SK-N-SH (cell line): Measurements from ENCODE around the gene PDYN. TPM values are rescaled to one million over a fixed set of nuclear protein-coding genes. Genes with fewer than 3 reads are reported as not detected.

Experiments
- CTCF ChIA-PET: fragments of 300-600, 350-600 bp; formaldehyde crosslinking; extraction: SDS; loops from one replicate; lab custom pipeline; 2021; lab: Yijun Ruan, JAX
- POLR2A ChIA-PET: fragments of 350-600 bp; sonication (Branson Sonifier 250); formaldehyde crosslinking; extraction: SDS; loops from one replicate; lab custom pipeline; 2020; ENCODE audit warnings: antibody characterized with exemption, inconsistent platforms; lab: Yijun Ruan, JAX
- DNase-seq: peaks from one replicate; pipeline ENCODE4 v3.0.0; 2012
- H2AFZ ChIP-seq: fragments of 200-600 bp; sonication (generic); 2 replicates; pipeline ENCODE4 v1.8.1; 2016; ENCODE audit warnings: antibody characterized with exemption, mild to moderate bottlenecking, low read depth
- H3F3A ChIP-seq: fragments of 200-600 bp; sonication (generic); replicated peaks from 2 replicates; pipeline ENCODE3; 2016; ENCODE audit warnings: antibody characterized with exemption, mild to moderate bottlenecking; ENCODE audit not compliant: insufficient read depth
- H3K27ac ChIP-seq, 2 experiments: fragments of 200-500 bp in 1 of 2; fragments of 200-600 bp in 1 of 2; sonication (Bioruptor generic) in 1 of 2; sonication (generic), shearing (Covaris generic) in 1 of 2; 2 replicates each; pipeline versions ENCODE4 v1.5.1 to v1.6.1; 2014 to 2016; ENCODE audit warnings: low read depth in 2 of 2, inconsistent platforms in 1 of 2, low read length in 1 of 2, mild to moderate bottlenecking in 1 of 2, mixed read lengths in 1 of 2
- H3K27me3 ChIP-seq: fragments of 200-600 bp; sonication (generic), shearing (Covaris generic); 2 replicates; pipeline ENCODE4 v1.6.1; 2016; ENCODE audit warnings: mixed run types; ENCODE audit not compliant: insufficient read depth
- H3K36me3 ChIP-seq, 2 experiments: fragments of 200-500 bp in 1 of 2; fragments of 200-600 bp in 1 of 2; sonication (Bioruptor generic) in 1 of 2; sonication (generic) in 1 of 2; replicated peaks in 1 of 2; 2 replicates each; pipeline versions ENCODE3 to v1.5.1; 2014 to 2016; ENCODE audit warnings: low read length in 1 of 2, mild to moderate bottlenecking in 1 of 2; ENCODE audit not compliant: insufficient read depth in 2 of 2, control insufficient read depth in 1 of 2
- H3K4me1 ChIP-seq, 2 experiments: fragments of 200-500 bp in 1 of 2; fragments of 200-600 bp in 1 of 2; sonication (Bioruptor generic) in 1 of 2; sonication (generic), shearing (Covaris generic) in 1 of 2; 2 replicates each; pipeline versions ENCODE4 v1.5.1 to v1.6.1; 2014 to 2016; ENCODE audit warnings: low read depth in 1 of 2, low read length in 1 of 2, mixed run types in 1 of 2; ENCODE audit not compliant: insufficient read depth in 2 of 2, control insufficient read depth in 1 of 2
- H3K4me2 ChIP-seq: fragments of 200-600 bp; sonication (generic), shearing (Covaris generic); 2 replicates; pipeline ENCODE4 v1.6.1; 2017; ENCODE audit warnings: mixed run types
- H3K4me3 ChIP-seq, 2 experiments: fragments of 200-500 bp in 1 of 2; fragments of 200-600 bp in 1 of 2; sonication (Bioruptor generic) in 1 of 2; sonication (generic), shearing (Covaris generic) in 1 of 2; 2 replicates each; pipeline versions ENCODE4 v1.5.1 to v1.8.1; 2014 to 2016; ENCODE audit warnings: low read depth in 2 of 2, inconsistent platforms in 1 of 2, low read length in 1 of 2, mild to moderate bottlenecking in 1 of 2, mixed read lengths in 1 of 2, moderate library complexity in 1 of 2
- H3K79me2 ChIP-seq: fragments of 200-600 bp; sonication (generic); 2 replicates; pipeline ENCODE4 v1.8.1; 2017; ENCODE audit warnings: mild to moderate bottlenecking; ENCODE audit not compliant: insufficient read depth
- H3K9ac ChIP-seq: fragments of 200-600 bp; sonication (generic); 2 replicates; pipeline ENCODE4 v1.6.1; 2017; ENCODE audit warnings: mixed run types
- H3K9me2 ChIP-seq: fragments of 200-600 bp; sonication (generic); 2 replicates; pipeline ENCODE4 v1.6.1; 2017; ENCODE audit warnings: mixed run types
- H3K9me3 ChIP-seq: fragments of 200-600 bp; sonication (generic); 2 replicates; pipeline ENCODE4 v1.6.1; 2017; ENCODE audit warnings: mixed run types, mild to moderate bottlenecking, moderate library complexity
- H4K20me1 ChIP-seq: fragments of 200-600 bp; sonication (generic); 2 replicates; pipeline ENCODE4 v1.6.1; 2017; ENCODE audit warnings: mild to moderate bottlenecking, mixed run types; ENCODE audit not compliant: insufficient read depth
- CHD2 ChIP-seq: fragments of 150-350 bp; IDR thresholded peaks from 2 replicates; pipeline ENCODE4 v1.6.1; 2018; ENCODE audit warnings: low read length; ENCODE audit not compliant: partially characterized antibody
- EP300 ChIP-seq, 2 experiments: IDR thresholded peaks; 2 replicates each; pipeline versions ENCODE4 v1.4.0 to v1.6.1; 2012; ENCODE audit warnings: borderline replicate concordance in 1 of 2, low read depth in 1 of 2, low read length in 1 of 2
- GATA2 ChIP-seq: sonication (generic); formaldehyde crosslinking; IDR thresholded peaks from 2 replicates; pipeline ENCODE4 v1.5.0; 2020; ENCODE audit warnings: mild to moderate bottlenecking, missing genetic modification reagents
- IRF3 ChIP-seq: fragments of 150-350 bp; IDR thresholded peaks from 2 replicates; pipeline ENCODE4 v1.6.1; 2016; ENCODE audit warnings: mild to moderate bottlenecking, low read depth, low read length
- MXI1 ChIP-seq: IDR thresholded peaks from 2 replicates; pipeline ENCODE4 v1.6.1; 2012; ENCODE audit warnings: mild to moderate bottlenecking, low read depth, low read length, improper control_type of control experiment
- NRF1 ChIP-seq: IDR thresholded peaks from 2 replicates; pipeline ENCODE4 v1.6.1; 2012; ENCODE audit warnings: low read depth, mild to moderate bottlenecking, low read length
- RCOR1 ChIP-seq: fragments of 150-350 bp; IDR thresholded peaks from 2 replicates; pipeline ENCODE4 v1.6.1; 2017; ENCODE audit warnings: antibody characterized with exemption, low read length
- REST ChIP-seq: IDR thresholded peaks from 2 replicates; pipeline ENCODE4 v1.6.1; 2012; ENCODE audit warnings: mild to moderate bottlenecking, low read depth, low read length, moderate library complexity
- RFX5 ChIP-seq: IDR thresholded peaks from 2 replicates; pipeline ENCODE4 v1.6.1; 2012; ENCODE audit warnings: mild to moderate bottlenecking, improper control_type of control experiment, low read length
- SIN3A ChIP-seq: IDR thresholded peaks from 2 replicates; pipeline ENCODE4 v1.6.1; 2012; ENCODE audit warnings: low read depth, mild to moderate bottlenecking, low read length, moderate library complexity, borderline replicate concordance
- TCF12 ChIP-seq: IDR thresholded peaks from 2 replicates; pipeline ENCODE4 v1.4.0; 2012
- WGBS: methylation state at CpG from one replicate; pipeline ENCODE4 v1.1.6; 2017; ENCODE audit warnings: low lambda C conversion rate; 5-methylcytosine and 5-hydroxymethylcytosine counted together
- polyA plus RNA-seq, 3 experiments: library from polyadenylated mRNA; depleted of rRNA; stranded (reverse); fragments of >200 nt; gene quantifications; 2 replicates each; pipeline ENCODE4 v1.2.3, GENCODE V29; 2012
- TF ChIP-seq, protein P1 (sequence below): IDR thresholded peaks from 2 replicates; pipeline ENCODE4 v1.4.0; 2012; ENCODE audit warnings: low read depth, borderline replicate concordance

The PDYN gene
- polyA plus RNA-seq, 1 of the 3 experiments (the other 2 are of a cell fraction), result not detected

GRCh38 chr20:1941226-1941625, 52.6 kb downstream of the PDYN start:
- H4K20me1 ChIP-seq, result no peaks in the 10 kb centered on the region
- no peak overlapping the region for H3K4me3 ChIP-seq
- POLR2A ChIA-PET, result no interaction called here
- H2AFZ ChIP-seq, result no peak overlapping the region
- H3K36me3 ChIP-seq, result peaks cover 0 to 6% of the 10 kb centered on the region in 2 experiments
- TF ChIP-seq SIN3A (no peak), CHD2 (no peak), RFX5 (no peak), REST (no peak), IRF3 (no peak), RCOR1 (no peak), MXI1 (no peak), NRF1 (no peak), GATA2 (no peak)
- no peaks in the 10 kb centered on the region; the same call in 1 of the 2 replicates for H3K27me3 ChIP-seq
- H3K27ac ChIP-seq, result no peak overlapping the region
- no peaks in the 10 kb centered on the region for H3K9me3 ChIP-seq
- no peaks in the 10 kb centered on the region for H3F3A ChIP-seq
- no peak for DNase-seq
- 73% methylated on average over 7 of the region's 8 CpGs for WGBS
- CTCF ChIA-PET, result interaction anchor here (1.0 to 1.7 kb wide), 2 partner anchors 24 to 41 kb away, joined by 4 to 6 read pairs; no protein-coding TSS in a partner anchor
- H3K9me2 ChIP-seq, result no peaks in the 10 kb centered on the region
- H3K4me1 ChIP-seq, result peaks cover 0 to 9% of the 10 kb centered on the region in 2 experiments; a peak in 1 of 4 replicates
- H3K9ac ChIP-seq, result no peak overlapping the region
- no peaks in the 10 kb centered on the region for H3K79me2 ChIP-seq
- H3K4me2 ChIP-seq, result no peak overlapping the region

DNA sequence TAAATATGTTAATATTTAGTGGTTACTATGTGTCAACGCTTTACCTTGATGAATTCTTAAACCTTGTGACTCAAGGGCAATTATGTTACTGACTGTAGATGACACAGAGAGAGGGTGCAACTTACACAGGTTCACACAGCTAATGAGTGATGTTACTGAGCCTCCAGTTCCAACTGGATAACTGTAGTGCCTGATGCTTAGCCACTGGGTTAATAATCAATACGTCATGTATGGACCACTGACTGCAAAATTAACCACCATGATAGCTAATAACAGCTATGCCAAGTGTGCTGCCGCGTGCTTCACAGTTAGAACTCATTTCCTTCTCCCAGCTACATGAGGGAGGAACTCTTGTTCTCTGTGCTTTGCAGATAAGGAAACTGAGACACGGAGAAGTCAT, 53.3 kb downstream of the PDYN start:
- no peaks in the 10 kb centered on the region; the same call in 1 of the 2 replicates for H3K27me3 ChIP-seq
- 52% methylated on average over 5 of the region's 5 CpGs for whole genome bisulfite sequencing
- DNase-seq, result no peak
- TF ChIP-seq, protein P1, sequence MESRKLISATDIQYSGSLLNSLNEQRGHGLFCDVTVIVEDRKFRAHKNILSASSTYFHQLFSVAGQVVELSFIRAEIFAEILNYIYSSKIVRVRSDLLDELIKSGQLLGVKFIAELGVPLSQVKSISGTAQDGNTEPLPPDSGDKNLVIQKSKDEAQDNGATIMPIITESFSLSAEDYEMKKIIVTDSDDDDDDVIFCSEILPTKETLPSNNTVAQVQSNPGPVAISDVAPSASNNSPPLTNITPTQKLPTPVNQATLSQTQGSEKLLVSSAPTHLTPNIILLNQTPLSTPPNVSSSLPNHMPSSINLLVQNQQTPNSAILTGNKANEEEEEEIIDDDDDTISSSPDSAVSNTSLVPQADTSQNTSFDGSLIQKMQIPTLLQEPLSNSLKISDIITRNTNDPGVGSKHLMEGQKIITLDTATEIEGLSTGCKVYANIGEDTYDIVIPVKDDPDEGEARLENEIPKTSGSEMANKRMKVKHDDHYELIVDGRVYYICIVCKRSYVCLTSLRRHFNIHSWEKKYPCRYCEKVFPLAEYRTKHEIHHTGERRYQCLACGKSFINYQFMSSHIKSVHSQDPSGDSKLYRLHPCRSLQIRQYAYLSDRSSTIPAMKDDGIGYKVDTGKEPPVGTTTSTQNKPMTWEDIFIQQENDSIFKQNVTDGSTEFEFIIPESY, result no peak
- TF ChIP-seq TCF12 (no peak), EP300 (IDR thresholded peaks at IDR 0.05; ENCODE audit: borderline replicate concordance in 1 of 2, low read depth in 1 of 2, low read length in 1 of 2) (no peak), NRF1 (no peak), CHD2 (no peak)
- peaks cover 0 to 15% of the 10 kb centered on the region in 2 experiments; a peak in 1 of 4 replicates for H3K4me1 ChIP-seq
- ChIA-PET CTCF (interaction anchor here (1.0 to 1.8 kb wide), 3 partner anchors 25 to 232 kb away, joined by 4 to 6 read pairs (median 5); no protein-coding TSS in a partner anchor), POLR2A (no interaction called here)
- no peaks in the 10 kb centered on the region for H3F3A ChIP-seq
- no peaks in the 10 kb centered on the region for H4K20me1 ChIP-seq
- H3K9ac ChIP-seq, result no peak overlapping the region
- H3K79me2 ChIP-seq, result no peaks in the 10 kb centered on the region
- H3K27ac ChIP-seq, result no peak overlapping the region
- no peak overlapping the region for H3K4me2 ChIP-seq
- no peak overlapping the region for H2AFZ ChIP-seq
- H3K9me2 ChIP-seq, result no peaks in the 10 kb centered on the region
- H3K4me3 ChIP-seq, result no peak overlapping the region
- H3K36me3 ChIP-seq, result peaks cover 0 to 6% of the 10 kb centered on the region in 2 experiments
- H3K9me3 ChIP-seq, result no peaks in the 10 kb centered on the region
